Measurements from ENCODE around the gene COG1. TPM values are rescaled to one million over a fixed set of nuclear protein-coding genes. Genes with fewer than 3 reads are reported as not detected.

The COG1 gene
- total RNA-seq, 2 donors from 2014 or later, result 32.1 to 34.1 TPM

- Histone ChIP-seq H3K27ac (no peak overlapping the region), H3K27me3 (replicated peaks; ENCODE audit: insufficient read depth) (no peaks in the 10 kb centered on the region), H3K36me3 (no peaks in the 10 kb centered on the region), H3K4me3 (no peak overlapping the region), H3K4me1 (ENCODE audit: control insufficient read depth in 1 of 2, low read depth in 2 of 2) (peaks cover 4 to 5% of the 10 kb centered on the region in 2 donors), H3K9me3 (no peaks in the 10 kb centered on the region)
- TF ChIP-seq CTCF (IDR thresholded peaks at IDR 0.05), result no peak
- DNase-seq (ENCODE audit: low spot score) (no peak), ATAC-seq (ENCODE audit: insufficient number of reproducible peaks, low FRiP score, low read depth) (no peak)
Measured at GRCh38 chr17:73187203-73187769, 5.6 kb upstream of the COG1 start.

- TF ChIP-seq CTCF (IDR thresholded peaks at IDR 0.05), result no peak
- no peaks in the 10 kb centered on the region for H3K27me3 ChIP-seq (replicated peaks; ENCODE audit: insufficient read depth)
- DNase-seq (ENCODE audit: low spot score) (no peak), ATAC-seq (ENCODE audit: insufficient number of reproducible peaks, low FRiP score, low read depth) (no peak)
- no peaks in the 10 kb centered on the region for H3K9me3 ChIP-seq
- peaks cover 4 to 5% of the 10 kb centered on the region in 2 donors for H3K4me1 ChIP-seq (ENCODE audit: control insufficient read depth in 1 of 2, low read depth in 2 of 2)
- H3K36me3 ChIP-seq, result no peaks in the 10 kb centered on the region
- H3K27ac ChIP-seq, result no peak overlapping the region
- no peak overlapping the region for H3K4me3 ChIP-seq
Measured at GRCh38 chr17:73188011-73188410, 4.8 kb upstream of the COG1 start.

DNA sequence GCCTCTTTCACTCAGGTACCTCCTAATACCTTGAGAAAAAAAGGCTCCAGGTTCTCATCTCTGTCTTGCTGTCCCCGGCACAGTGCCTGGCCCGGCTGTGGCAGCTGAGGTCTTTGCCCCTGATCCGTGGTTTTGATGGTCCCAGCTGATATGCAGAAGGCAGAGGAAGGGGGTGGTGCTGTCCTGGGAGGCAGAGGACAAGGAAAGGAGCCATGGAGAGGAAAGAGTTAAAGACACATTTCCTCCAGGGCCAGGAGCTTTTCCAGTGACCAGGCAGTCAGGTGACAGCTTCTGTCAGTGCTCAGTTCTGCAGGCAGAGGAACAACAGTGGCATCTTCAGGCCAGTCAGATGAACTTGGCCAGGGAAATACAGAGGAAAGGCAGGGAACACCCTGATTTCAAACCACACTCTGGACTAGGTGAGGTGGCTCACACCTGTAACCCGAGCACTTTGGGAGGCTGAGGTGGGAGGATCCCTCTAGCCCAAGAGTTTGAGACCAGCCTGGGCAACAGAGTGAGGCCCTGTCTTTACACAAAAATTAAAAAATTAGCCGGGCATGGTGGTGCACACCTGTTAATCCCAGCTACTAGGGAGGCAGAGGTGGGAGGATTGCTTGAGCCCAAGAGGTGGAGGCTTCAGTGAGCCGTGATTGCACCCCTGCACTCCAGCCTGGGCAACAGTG, 3.3 kb upstream of the COG1 start:
- Histone ChIP-seq H3K4me1 (ENCODE audit: control insufficient read depth in 1 of 2, low read depth in 2 of 2) (peaks cover 10 to 14% of the 10 kb centered on the region in 2 donors), H3K9me3 (no peaks in the 10 kb centered on the region), H3K4me3 (no peak overlapping the region), H3K36me3 (no peaks in the 10 kb centered on the region), H3K27ac (no peak overlapping the region), H3K27me3 (replicated peaks; ENCODE audit: insufficient read depth) (no peaks in the 10 kb centered on the region)
- no peak for TF ChIP-seq CTCF (IDR thresholded peaks at IDR 0.05)
- DNase-seq (ENCODE audit: low spot score) (no peak), ATAC-seq (ENCODE audit: insufficient number of reproducible peaks, low FRiP score, low read depth) (no peak)

GRCh38 chr17:73191443-73192205, 1.2 kb upstream of the COG1 start:
- H3K27me3 ChIP-seq (replicated peaks; ENCODE audit: insufficient read depth), result no peaks in the 10 kb centered on the region
- H3K9me3 ChIP-seq, result no peaks in the 10 kb centered on the region
- H3K4me3 ChIP-seq, result peak overlapping the region; percentile 98
- peak overlapping the region; percentile 65 to 82 for H3K27ac ChIP-seq
- H3K4me1 ChIP-seq (ENCODE audit: control insufficient read depth in 1 of 2, low read depth in 2 of 2), result peaks cover 11 to 19% of the 10 kb centered on the region in 2 donors
- peak; percentile 67 for TF ChIP-seq CTCF (IDR thresholded peaks at IDR 0.05)
- DNase-seq (ENCODE audit: low spot score) (no peak), ATAC-seq (ENCODE audit: insufficient number of reproducible peaks, low FRiP score, low read depth) (no peak)
- peaks cover 2% of the 10 kb centered on the region for H3K36me3 ChIP-seq

GRCh38 chr17:73192206-73192893, 505 bp upstream of the COG1 start:
- no peak for TF ChIP-seq CTCF (IDR thresholded peaks at IDR 0.05)
- Histone ChIP-seq H3K36me3 (peaks cover 9% of the 10 kb centered on the region), H3K27me3 (replicated peaks; ENCODE audit: insufficient read depth) (no peaks in the 10 kb centered on the region), H3K4me3 (peak overlapping the region; percentile 98), H3K27ac (peak overlapping the region; percentile 65 to 82), H3K9me3 (no peaks in the 10 kb centered on the region), H3K4me1 (ENCODE audit: control insufficient read depth in 1 of 2, low read depth in 2 of 2) (peaks cover 11 to 19% of the 10 kb centered on the region in 2 donors)
- ATAC-seq (ENCODE audit: insufficient number of reproducible peaks, low FRiP score, low read depth) (no peak), DNase-seq (ENCODE audit: low spot score) (no peak)
